Measurements from ENCODE around the gene GPR162.

- TF ChIP-seq TAF1 (IDR thresholded peaks at IDR 0.05; ENCODE audit: borderline replicate concordance, insufficient read depth, low read length) (no peak), SIN3A (IDR thresholded peaks at IDR 0.05; ENCODE audit: borderline replicate concordance, insufficient read depth, low read length) (no peak), POLR2AphosphoS5 (IDR thresholded peaks at IDR 0.05; ENCODE audit: low read depth, low read length) (no peak)
These were observed 1.5 kb upstream of the GPR162 start for GRCh38 chr12:6820166-6820565.
